HEK293 (cell line): ENCODE results near the gene PTPRCAP.
A peak's percentile ranks its signal among the peaks of the same experiment; 100 is the strongest.

ENCODE experiments used
- WT1 ChIP-seq: fragments of 450-650 bp; formaldehyde crosslinking; IDR thresholded peaks from 2 replicates; pipeline ENCODE4 v1.5.1; 2016; ENCODE audit warnings: missing biosample characterization, missing genetic modification characterization
- ZIC2 ChIP-seq: fragments of 450-650 bp; formaldehyde crosslinking; IDR thresholded peaks from 2 replicates; pipeline ENCODE4 v1.5.1; 2016; ENCODE audit warnings: missing biosample characterization, missing genetic modification characterization
- ZNF133 ChIP-seq: fragments of 450-650 bp; formaldehyde crosslinking; IDR thresholded peaks from 2 replicates; pipeline ENCODE4 v1.5.1; 2016; ENCODE audit warnings: missing biosample characterization, missing genetic modification characterization
- ZNF146 ChIP-seq: fragments of 450-650 bp; formaldehyde crosslinking; IDR thresholded peaks from 2 replicates; pipeline ENCODE4 v1.5.1; 2016; ENCODE audit warnings: missing biosample characterization, missing genetic modification characterization
- ZNF184 ChIP-seq: fragments of 450-650 bp; IDR thresholded peaks from 2 replicates; pipeline ENCODE4 v1.5.1; 2018; ENCODE audit warnings: missing biosample characterization, mild to moderate bottlenecking, missing genetic modification characterization
- ZNF335 ChIP-seq: fragments of 450-650 bp; formaldehyde crosslinking; conservative IDR thresholded peaks from 2 replicates; pipeline ENCODE4 v1.5.1; 2016; ENCODE audit warnings: missing biosample characterization, missing genetic modification characterization
- ZNF423 ChIP-seq: fragments of 450-650 bp; formaldehyde crosslinking; IDR thresholded peaks from 2 replicates; pipeline ENCODE4 v1.5.1; 2016; ENCODE audit warnings: missing biosample characterization, missing genetic modification characterization
- ZNF529 ChIP-seq: fragments of 450-650 bp; formaldehyde crosslinking; IDR thresholded peaks from 2 replicates; pipeline ENCODE4 v1.5.1; 2017; ENCODE audit warnings: missing genetic modification characterization, missing biosample characterization; ENCODE audit not compliant: insufficient replicate concordance
- ZNF530 ChIP-seq: fragments of 450-650 bp; formaldehyde crosslinking; IDR thresholded peaks from 2 replicates; pipeline ENCODE4 v1.5.1; 2016; ENCODE audit warnings: low read depth, missing biosample characterization, missing genetic modification characterization
- ZNF610 ChIP-seq: fragments of 450-650 bp; formaldehyde crosslinking; IDR thresholded peaks from 2 replicates; pipeline ENCODE4 v1.5.1; 2016; ENCODE audit warnings: missing biosample characterization, missing genetic modification characterization, borderline replicate concordance
- ZNF777 ChIP-seq: fragments of 450-650 bp; formaldehyde crosslinking; IDR thresholded peaks from 2 replicates; pipeline ENCODE4 v1.5.1; 2017; ENCODE audit warnings: missing biosample characterization, missing genetic modification characterization, borderline replicate concordance
- TF ChIP-seq, protein P1 (sequence below): fragments of 450-650 bp; formaldehyde crosslinking; IDR thresholded peaks from 2 replicates; pipeline ENCODE4 v1.5.1; 2016; ENCODE audit warnings: missing biosample characterization, missing genetic modification characterization
- TF ChIP-seq, protein P2 (sequence below): fragments of 450-650 bp; formaldehyde crosslinking; conservative IDR thresholded peaks from 2 replicates; pipeline ENCODE4 v1.5.1; 2016; ENCODE audit warnings: low read depth, missing biosample characterization, missing genetic modification characterization
- TF ChIP-seq, protein P3 (sequence below): fragments of 450-650 bp; formaldehyde crosslinking; IDR thresholded peaks from 2 replicates; pipeline ENCODE4 v1.5.1; 2016; ENCODE audit warnings: missing biosample characterization, missing genetic modification characterization

DNA sequence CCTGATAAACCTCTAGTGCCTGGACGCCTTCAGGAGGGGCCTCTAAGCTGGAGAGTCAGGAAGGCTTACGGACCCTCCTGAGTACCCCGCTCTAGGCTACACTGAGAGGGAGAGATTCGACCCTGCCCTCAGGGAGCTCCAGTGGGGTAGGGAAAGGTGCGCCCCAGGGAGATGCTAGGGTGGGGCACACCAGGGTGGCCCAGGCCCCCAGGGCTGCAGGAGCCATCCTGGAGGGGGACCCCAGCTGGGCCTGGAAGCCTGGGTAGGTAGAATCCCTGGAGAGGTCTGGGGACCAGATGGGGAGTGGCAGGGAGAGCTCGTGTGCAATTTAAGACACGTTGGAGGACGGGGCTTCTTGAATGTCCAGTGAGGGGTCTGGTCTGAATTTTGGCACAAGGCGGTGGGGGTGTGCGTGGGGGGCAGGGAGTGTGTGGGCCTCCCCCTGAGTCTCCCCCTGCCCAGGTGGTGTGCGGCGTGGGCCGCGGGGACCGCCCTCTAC, 17.3 kb downstream of the PTPRCAP start:
- TF ChIP-seq ZNF530 (tag by site-specific recombination) (no peak), ZNF529 (tag by site-specific recombination) (no peak), WT1 (no peak), ZNF777 (tag by site-specific recombination) (no peak), ZNF423 (tag by site-specific recombination) (no peak), ZNF133 (tag by site-specific recombination) (no peak), ZNF146 (tag by site-specific recombination) (no peak), ZIC2 (tag by site-specific recombination) (peak; percentile 78), ZNF335 (tag by site-specific recombination) (no peak), ZNF610 (tag by site-specific recombination) (no peak), ZNF184 (no peak)
- TF ChIP-seq, protein P1, sequence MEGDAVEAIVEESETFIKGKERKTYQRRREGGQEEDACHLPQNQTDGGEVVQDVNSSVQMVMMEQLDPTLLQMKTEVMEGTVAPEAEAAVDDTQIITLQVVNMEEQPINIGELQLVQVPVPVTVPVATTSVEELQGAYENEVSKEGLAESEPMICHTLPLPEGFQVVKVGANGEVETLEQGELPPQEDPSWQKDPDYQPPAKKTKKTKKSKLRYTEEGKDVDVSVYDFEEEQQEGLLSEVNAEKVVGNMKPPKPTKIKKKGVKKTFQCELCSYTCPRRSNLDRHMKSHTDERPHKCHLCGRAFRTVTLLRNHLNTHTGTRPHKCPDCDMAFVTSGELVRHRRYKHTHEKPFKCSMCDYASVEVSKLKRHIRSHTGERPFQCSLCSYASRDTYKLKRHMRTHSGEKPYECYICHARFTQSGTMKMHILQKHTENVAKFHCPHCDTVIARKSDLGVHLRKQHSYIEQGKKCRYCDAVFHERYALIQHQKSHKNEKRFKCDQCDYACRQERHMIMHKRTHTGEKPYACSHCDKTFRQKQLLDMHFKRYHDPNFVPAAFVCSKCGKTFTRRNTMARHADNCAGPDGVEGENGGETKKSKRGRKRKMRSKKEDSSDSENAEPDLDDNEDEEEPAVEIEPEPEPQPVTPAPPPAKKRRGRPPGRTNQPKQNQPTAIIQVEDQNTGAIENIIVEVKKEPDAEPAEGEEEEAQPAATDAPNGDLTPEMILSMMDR (tag by site-specific recombination): no peak
- TF ChIP-seq, protein P2, sequence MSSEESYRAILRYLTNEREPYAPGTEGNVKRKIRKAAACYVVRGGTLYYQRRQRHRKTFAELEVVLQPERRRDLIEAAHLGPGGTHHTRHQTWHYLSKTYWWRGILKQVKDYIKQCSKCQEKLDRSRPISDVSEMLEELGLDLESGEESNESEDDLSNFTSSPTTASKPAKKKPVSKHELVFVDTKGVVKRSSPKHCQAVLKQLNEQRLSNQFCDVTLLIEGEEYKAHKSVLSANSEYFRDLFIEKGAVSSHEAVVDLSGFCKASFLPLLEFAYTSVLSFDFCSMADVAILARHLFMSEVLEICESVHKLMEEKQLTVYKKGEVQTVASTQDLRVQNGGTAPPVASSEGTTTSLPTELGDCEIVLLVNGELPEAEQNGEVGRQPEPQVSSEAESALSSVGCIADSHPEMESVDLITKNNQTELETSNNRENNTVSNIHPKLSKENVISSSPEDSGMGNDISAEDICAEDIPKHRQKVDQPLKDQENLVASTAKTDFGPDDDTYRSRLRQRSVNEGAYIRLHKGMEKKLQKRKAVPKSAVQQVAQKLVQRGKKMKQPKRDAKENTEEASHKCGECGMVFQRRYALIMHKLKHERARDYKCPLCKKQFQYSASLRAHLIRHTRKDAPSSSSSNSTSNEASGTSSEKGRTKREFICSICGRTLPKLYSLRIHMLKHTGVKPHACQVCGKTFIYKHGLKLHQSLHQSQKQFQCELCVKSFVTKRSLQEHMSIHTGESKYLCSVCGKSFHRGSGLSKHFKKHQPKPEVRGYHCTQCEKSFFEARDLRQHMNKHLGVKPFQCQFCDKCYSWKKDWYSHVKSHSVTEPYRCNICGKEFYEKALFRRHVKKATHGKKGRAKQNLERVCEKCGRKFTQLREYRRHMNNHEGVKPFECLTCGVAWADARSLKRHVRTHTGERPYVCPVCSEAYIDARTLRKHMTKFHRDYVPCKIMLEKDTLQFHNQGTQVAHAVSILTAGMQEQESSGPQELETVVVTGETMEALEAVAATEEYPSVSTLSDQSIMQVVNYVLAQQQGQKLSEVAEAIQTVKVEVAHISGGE (tag by site-specific recombination): no peak
- TF ChIP-seq, protein P3, sequence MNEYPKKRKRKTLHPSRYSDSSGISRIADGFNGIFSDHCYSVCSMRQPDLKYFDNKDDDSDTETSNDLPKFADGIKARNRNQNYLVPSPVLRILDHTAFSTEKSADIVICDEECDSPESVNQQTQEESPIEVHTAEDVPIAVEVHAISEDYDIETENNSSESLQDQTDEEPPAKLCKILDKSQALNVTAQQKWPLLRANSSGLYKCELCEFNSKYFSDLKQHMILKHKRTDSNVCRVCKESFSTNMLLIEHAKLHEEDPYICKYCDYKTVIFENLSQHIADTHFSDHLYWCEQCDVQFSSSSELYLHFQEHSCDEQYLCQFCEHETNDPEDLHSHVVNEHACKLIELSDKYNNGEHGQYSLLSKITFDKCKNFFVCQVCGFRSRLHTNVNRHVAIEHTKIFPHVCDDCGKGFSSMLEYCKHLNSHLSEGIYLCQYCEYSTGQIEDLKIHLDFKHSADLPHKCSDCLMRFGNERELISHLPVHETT (tag by site-specific recombination): no peak
